HEK293 (cell line): ENCODE results near the gene SPX.

Experiments used
- CTCF ChIA-PET: fragments of 350-600 bp; formaldehyde crosslinking; extraction: SDS; loops from one replicate; lab custom pipeline; 2021; ENCODE audit warnings: antibody characterized with exemption; lab: Yijun Ruan, JAX
- POLR2A ChIA-PET: fragments of 300-600 bp; formaldehyde crosslinking; extraction: SDS; loops from one replicate; lab custom pipeline; 2020; ENCODE audit warnings: antibody characterized with exemption, inconsistent platforms; lab: Yijun Ruan, JAX
- H3K27ac ChIP-seq: fragments of 200-500 bp; sonication (Bioruptor generic); 2 replicates; pipeline ENCODE4 v1.5.1; 2014; ENCODE audit warnings: low read depth, low read length, control low read depth, inconsistent platforms; ENCODE audit errors: extremely low read depth
- H3K36me3 ChIP-seq, 2 experiments: fragments of 200-500 bp in 1 of 2; sonication (Bioruptor generic) in 1 of 2; 1 replicate in 1 of 2; 2 replicates in 1 of 2; pipeline ENCODE4 v1.5.1; 2014 to 2017; ENCODE audit warnings: inconsistent platforms in 2 of 2, low read length in 2 of 2; ENCODE audit not compliant: control insufficient read depth in 2 of 2, insufficient read depth in 1 of 2
- H3K4me1 ChIP-seq: fragments of 200-500 bp; sonication (Bioruptor generic); 2 replicates; pipeline ENCODE4 v1.5.1; 2014; ENCODE audit warnings: mild to moderate bottlenecking, low read length, inconsistent platforms; ENCODE audit not compliant: control insufficient read depth, insufficient read depth
- H3K4me3 ChIP-seq: 2 replicates; pipeline ENCODE4 v1.5.1; 2011; ENCODE audit warnings: low read depth, mild to moderate bottlenecking, control low read depth, low read length, moderate library complexity
- H3K9me3 ChIP-seq: fragments of 200-500 bp; sonication (Bioruptor generic); 2 replicates; pipeline ENCODE4 v1.5.1; 2014; ENCODE audit warnings: low read depth, low read length, inconsistent platforms; ENCODE audit not compliant: control insufficient read depth, insufficient read depth
- BCL11A ChIP-seq: fragments of 450-650 bp; formaldehyde crosslinking; IDR thresholded peaks from 2 replicates; pipeline ENCODE4 v1.5.1; 2016; ENCODE audit warnings: low read depth, missing biosample characterization, missing genetic modification characterization
- GLIS1 ChIP-seq: fragments of 450-650 bp; formaldehyde crosslinking; IDR thresholded peaks from 2 replicates; pipeline ENCODE4 v1.5.1; 2016; ENCODE audit warnings: missing biosample characterization, missing genetic modification characterization
- KLF8 ChIP-seq: fragments of 450-650 bp; formaldehyde crosslinking; IDR thresholded peaks from 2 replicates; pipeline ENCODE4 v1.5.1; 2016; ENCODE audit warnings: missing biosample characterization, missing genetic modification characterization
- PRDM4 ChIP-seq: fragments of 450-650 bp; formaldehyde crosslinking; IDR thresholded peaks from 2 replicates; pipeline ENCODE4 v1.5.1; 2017; ENCODE audit warnings: missing biosample characterization, missing genetic modification characterization
- PRDM6 ChIP-seq: fragments of 450-650 bp; formaldehyde crosslinking; IDR thresholded peaks from 2 replicates; pipeline ENCODE4 v1.5.1; 2017; ENCODE audit warnings: missing biosample characterization, missing genetic modification characterization
- TCF7L2 ChIP-seq: IDR thresholded peaks from 2 replicates; pipeline ENCODE4 v1.6.1; 2011; ENCODE audit warnings: low read depth, mild to moderate bottlenecking, inconsistent platforms, low read length, moderate library complexity, borderline replicate concordance
- ZFP37 ChIP-seq: fragments of 450-650 bp; formaldehyde crosslinking; IDR thresholded peaks from 2 replicates; pipeline ENCODE4 v1.5.1; 2016; ENCODE audit warnings: missing biosample characterization, missing genetic modification characterization
- ZNF341 ChIP-seq: fragments of 450-650 bp; formaldehyde crosslinking; IDR thresholded peaks from 2 replicates; pipeline ENCODE4; 2016; ENCODE audit warnings: low read depth, missing biosample characterization, missing genetic modification characterization
- ZNF423 ChIP-seq: fragments of 450-650 bp; formaldehyde crosslinking; IDR thresholded peaks from 2 replicates; pipeline ENCODE4 v1.5.1; 2016; ENCODE audit warnings: missing biosample characterization, missing genetic modification characterization
- ZNF544 ChIP-seq: fragments of 450-650 bp; formaldehyde crosslinking; IDR thresholded peaks from 2 replicates; pipeline ENCODE4 v1.5.0; 2017; ENCODE audit warnings: missing biosample characterization, missing genetic modification characterization
- ZNF600 ChIP-seq: fragments of 450-650 bp; formaldehyde crosslinking; IDR thresholded peaks from 2 replicates; pipeline ENCODE4 v1.5.1; 2016; ENCODE audit warnings: missing biosample characterization, missing genetic modification characterization
- ZNF639 ChIP-seq: fragments of 450-650 bp; formaldehyde crosslinking; IDR thresholded peaks from 2 replicates; pipeline ENCODE4 v1.5.1; 2016; ENCODE audit warnings: missing biosample characterization, missing genetic modification characterization
- ZNF664 ChIP-seq: fragments of 450-650 bp; formaldehyde crosslinking; IDR thresholded peaks from 2 replicates; pipeline ENCODE4 v1.5.1; 2016; ENCODE audit warnings: missing biosample characterization, missing genetic modification characterization
- ZNF692 ChIP-seq: fragments of 450-650 bp; formaldehyde crosslinking; IDR thresholded peaks from 2 replicates; pipeline ENCODE4 v1.5.1; 2016; ENCODE audit warnings: missing biosample characterization, missing genetic modification characterization
- ZNF768 ChIP-seq: fragments of 450-650 bp; formaldehyde crosslinking; IDR thresholded peaks from 2 replicates; pipeline ENCODE4 v1.5.1; 2018; ENCODE audit warnings: missing biosample characterization, mild to moderate bottlenecking, missing genetic modification characterization

Gene SPX

DNA sequence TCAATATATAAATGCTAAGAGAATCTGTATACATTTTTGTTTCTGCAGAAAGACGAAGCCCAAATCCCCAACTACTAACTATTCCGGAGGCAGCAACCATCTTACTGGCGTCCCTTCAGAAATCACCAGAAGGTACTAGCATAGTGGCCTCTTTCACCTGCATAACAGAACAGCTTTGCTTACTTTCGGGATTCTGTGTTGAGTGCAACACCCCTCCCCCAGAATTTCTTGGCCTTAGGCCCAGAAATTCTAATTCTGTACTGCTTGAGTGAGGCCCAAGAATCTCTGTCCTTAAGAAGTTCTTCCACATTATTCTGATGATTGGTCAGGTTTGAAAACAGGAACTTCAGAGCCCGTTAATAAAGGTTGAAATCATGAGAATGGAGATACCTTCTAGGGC lies 2.9 kb downstream of the SPX start:
- H3K36me3 ChIP-seq: no peaks in the 10 kb centered on the region

GRCh38 chr12:21529456-21529855 lies 3.4 kb downstream of the SPX start:
- no peaks in the 10 kb centered on the region for H3K9me3 ChIP-seq
- no peak for TF ChIP-seq GLIS1 (tag by site-specific recombination)
- no peak for TF ChIP-seq ZNF639 (tag by site-specific recombination)
- no peak for TF ChIP-seq ZNF692
- ChIA-PET CTCF (interaction anchor here (0.7 kb wide), 1 partner anchor 153 kb away, joined by 3 read pairs; no protein-coding TSS in a partner anchor), POLR2A (no interaction called here)
- H3K27ac ChIP-seq: no peak overlapping the region
- H3K4me1 ChIP-seq: peaks cover 8% of the 10 kb centered on the region; the same call in 1 of the 2 replicates
- no peak overlapping the region for H3K4me3 ChIP-seq
- no peaks in the 10 kb centered on the region for H3K36me3 ChIP-seq

More for the DNA sequence above, 2.9 kb downstream of the SPX start:
- Histone ChIP-seq H3K27ac (no peak overlapping the region), H3K9me3 (no peaks in the 10 kb centered on the region; the same call in 1 of the 2 replicates), H3K4me1 (peaks cover 8% of the 10 kb centered on the region; the same call in 1 of the 2 replicates), H3K4me3 (no peak overlapping the region)
- ChIA-PET CTCF (interaction anchor here (0.7 to 0.8 kb wide), 2 partner anchors 153 to 198 kb away, joined by 3 read pairs; no protein-coding TSS in a partner anchor), POLR2A (no interaction called here)
- TF ChIP-seq ZNF341 (tag by site-specific recombination) (peak; percentile 64; the same call in 1 of the 2 replicates), KLF8 (no peak), ZNF600 (tag by site-specific recombination) (no peak), ZNF423 (no peak), ZNF768 (tag by site-specific recombination) (no peak)

- no peaks in the 10 kb centered on the region for H3K9me3 ChIP-seq
- no peaks in the 10 kb centered on the region for H3K36me3 ChIP-seq
- peaks cover 3% of the 10 kb centered on the region; the same call in 1 of the 2 replicates for H3K4me1 ChIP-seq
- TF ChIP-seq ZFP37 (tag by site-specific recombination): peak; percentile 50; the same call in 1 of the 2 replicates
- TF ChIP-seq PRDM4 (tag by site-specific recombination): no peak
- TF ChIP-seq ZNF544 (tag by site-specific recombination): no peak
- peak; percentile 72 for TF ChIP-seq ZNF664 (tag by site-specific recombination)
- TF ChIP-seq TCF7L2: 0 out of 2 replicates have a peak, but pooled peaks have one; percentile 15
- TF ChIP-seq BCL11A: no peak
- peak; percentile 45 for TF ChIP-seq PRDM6 (tag by site-specific recombination)
- ChIA-PET POLR2A (no interaction called here), CTCF (no interaction called here)
- no peak overlapping the region for H3K27ac ChIP-seq
- H3K4me3 ChIP-seq: no peak overlapping the region
Observed at GRCh38 chr12:21538061-21538653, 12.1 kb downstream of the SPX start.
